Spinal cord (tissue), 10 donors: Measurements from ENCODE around the gene POLR1A. TPM values are rescaled to one million over a fixed set of nuclear protein-coding genes. Genes with fewer than 3 reads are reported as not detected.

ENCODE experiments used
- DNase-seq, 6 donors: peaks; one replicate each; pipeline versions ENCODE4 v3.0.0 to v3.0.0-alpha.2; 2013 to 2015; ENCODE audit warnings: low spot score in 6 of 6, low read depth in 4 of 6
- H3K27ac ChIP-seq: one replicate; pipeline ENCODE4 v1.5.1; 2013; ENCODE audit warnings: low read depth, low read length, control low read depth
- H3K27me3 ChIP-seq: one replicate; pipeline ENCODE4 v1.6.1; 2013; ENCODE audit warnings: low read length; ENCODE audit not compliant: control insufficient read depth, insufficient read depth
- H3K36me3 ChIP-seq: one replicate; pipeline ENCODE4 v1.6.1; 2013; ENCODE audit warnings: low read length; ENCODE audit not compliant: control insufficient read depth, insufficient read depth
- H3K4me1 ChIP-seq: one replicate; pipeline ENCODE4 v1.6.1; 2013; ENCODE audit warnings: low read length; ENCODE audit not compliant: control insufficient read depth, insufficient read depth
- H3K4me3 ChIP-seq: one replicate; pipeline ENCODE4 v1.5.1; 2013; ENCODE audit warnings: low read depth, low read length, control low read depth
- H3K9me3 ChIP-seq: one replicate; pipeline ENCODE4 v1.6.1; 2013; ENCODE audit warnings: low read length; ENCODE audit not compliant: control insufficient read depth, insufficient read depth
- WGBS: methylation state at CpG from one replicate; pipeline ENCODE4 v1.1.5; 2013; ENCODE audit warnings: missing lambda C conversion rate; ENCODE audit not compliant: insufficient coverage; 5-methylcytosine and 5-hydroxymethylcytosine counted together
- long read RNA-seq, 4 donors: transcript quantifications; one replicate each; lab custom pipeline, GENCODE V29; 2026
- polyA plus RNA-seq, 2 donors: library from polyadenylated mRNA; unstranded; fragments of 120-200 nt; gene quantifications; one replicate each; pipeline ENCODE4 v1.2.1, GENCODE V29; 2013; ENCODE audit not compliant: insufficient read length in 2 of 2
- total RNA-seq, 2 donors: library from RNA; depleted of rRNA in 1 of 2; stranded (reverse); fragments of 120-200 nt in 1 of 2; fragments of >200 nt in 1 of 2; gene quantifications; one replicate each; pipeline versions ENCODE4 v1.2.3 to v1.2.4, GENCODE V29; 2013 to 2014
- donor health status: healthy.

Gene POLR1A
- total RNA-seq (10 to 100 TPM; 11.1 to 16.5 TPM), polyA plus RNA-seq (10 to 100 TPM; 18.8 to 22.4 TPM)
- long read RNA-seq, donor 1: 0 reads
- long read RNA-seq, donor 2: 0 reads
- long read RNA-seq, donor 3: 0 reads
- long read RNA-seq, donor 4: 0 reads

DNA sequence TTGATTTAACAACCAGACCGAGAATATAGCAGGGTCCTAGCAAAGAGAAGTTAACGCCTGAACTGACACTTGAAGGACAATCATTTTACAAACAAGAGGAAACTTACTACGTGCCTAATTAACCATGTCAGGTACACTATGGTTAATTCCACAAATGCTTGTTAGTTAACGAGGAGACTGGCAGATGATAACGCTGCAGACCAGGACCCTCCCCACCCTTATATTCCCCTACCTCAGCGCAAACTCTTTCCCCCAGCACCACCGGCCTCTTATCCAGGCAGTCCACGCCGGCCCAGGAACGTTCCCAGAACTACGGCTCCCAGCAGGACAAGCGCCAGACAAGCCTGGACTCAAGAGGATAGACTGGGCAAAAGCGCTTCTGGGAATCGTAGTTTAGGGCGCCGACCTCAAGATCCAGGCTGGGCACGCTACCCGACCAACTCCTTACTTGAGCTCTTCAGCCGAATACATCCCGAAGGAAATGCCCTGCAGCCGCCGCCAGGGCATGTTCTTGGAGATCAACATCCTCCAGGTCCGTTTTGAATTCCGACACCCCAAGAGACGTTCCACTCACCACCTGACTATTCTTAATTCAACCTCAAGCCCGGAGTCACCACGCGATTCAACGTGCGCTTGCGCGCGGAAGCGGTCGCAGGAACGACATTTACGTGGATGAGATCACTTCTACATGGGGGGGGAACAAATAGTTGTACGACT, at the start of gene POLR1A:
Gene POLR1A (minus strand): TSS at position 635 of the 717 bp plus-strand sequence. CDS start 110 bp downstream, at position 525.
- Histone ChIP-seq H3K27ac (peak within 1 kb of the TSS; percentile 76), H3K27me3 (no peaks in the 10 kb centered on the region), H3K9me3 (no peaks in the 10 kb centered on the region), H3K4me3 (peak within 1 kb of the TSS; percentile 99), H3K4me1 (peaks cover 4% of the 10 kb centered on the region), H3K36me3 (peaks cover 9% of the 10 kb centered on the region)
- 0% methylated on average over 22 of the region's 38 CpGs for WGBS
- peak; percentile 87 to 99 (median 96) for DNase-seq

GRCh38 chr2:86150502-86150901, 44.8 kb upstream of the POLR1A start:
- H3K4me1 ChIP-seq: no peaks in the 10 kb centered on the region
- no peak overlapping the region for H3K4me3 ChIP-seq
- H3K36me3 ChIP-seq: peaks cover 35% of the 10 kb centered on the region
- no peak overlapping the region for H3K27ac ChIP-seq
- DNase-seq: no peak
- 100% methylated on average over 1 of the region's 2 CpGs for WGBS
- no peaks in the 10 kb centered on the region for H3K27me3 ChIP-seq
- no peaks in the 10 kb centered on the region for H3K9me3 ChIP-seq

DNA sequence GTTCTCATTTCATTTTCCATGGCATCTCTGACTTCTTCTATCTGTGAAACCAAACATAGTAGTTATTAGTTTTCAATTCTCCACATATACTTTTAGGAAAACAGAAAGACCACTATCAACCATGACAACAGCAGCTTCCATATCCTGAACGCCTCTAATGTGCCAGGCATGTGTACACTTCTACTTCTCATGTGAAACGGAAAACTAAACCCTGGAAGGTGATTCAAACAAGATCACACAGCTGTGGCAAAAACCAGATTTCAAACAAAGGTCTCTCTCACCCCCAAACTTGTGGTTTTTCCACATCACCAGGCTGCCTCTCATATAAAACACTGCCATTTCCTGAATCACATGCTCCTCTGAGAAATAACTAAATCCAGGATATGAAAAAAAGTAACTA, 42.1 kb upstream of the POLR1A start:
- no peak for DNase-seq
- WGBS: 92% methylated on average over 2 of the region's 2 CpGs
- Histone ChIP-seq H3K36me3 (peaks cover 48% of the 10 kb centered on the region), H3K4me3 (no peak overlapping the region), H3K27me3 (no peaks in the 10 kb centered on the region), H3K9me3 (no peaks in the 10 kb centered on the region), H3K4me1 (no peaks in the 10 kb centered on the region), H3K27ac (no peak overlapping the region)

- peaks cover 50% of the 10 kb centered on the region for H3K36me3 ChIP-seq
- WGBS: 94% methylated on average over 10 of the region's 14 CpGs
- DNase-seq: no peak
- H3K27me3 ChIP-seq: no peaks in the 10 kb centered on the region
- no peaks in the 10 kb centered on the region for H3K4me1 ChIP-seq
- no peaks in the 10 kb centered on the region for H3K9me3 ChIP-seq
- H3K27ac ChIP-seq: no peak overlapping the region
- no peak overlapping the region for H3K4me3 ChIP-seq
These were observed 38.4 kb upstream of the POLR1A start for GRCh38 chr2:86143926-86144685.

DNA sequence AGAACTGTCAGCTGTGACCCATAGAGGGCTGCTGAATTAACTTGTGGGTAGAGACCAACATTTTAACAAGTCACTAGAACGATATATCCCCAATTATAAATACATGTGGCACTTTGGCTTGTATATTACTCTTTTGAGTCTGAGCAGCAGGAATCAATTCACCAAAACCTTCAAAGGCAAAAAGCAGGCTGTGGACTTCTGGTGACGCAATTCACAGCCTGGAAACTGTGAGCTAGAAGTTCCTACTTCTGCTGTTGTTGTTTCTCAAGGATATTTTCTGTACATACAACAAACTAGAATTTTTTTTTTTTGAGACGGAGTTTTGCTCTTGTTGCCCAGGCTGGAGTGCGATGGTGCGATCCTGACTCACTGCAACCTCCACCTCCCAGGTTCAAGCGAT, 37.6 kb upstream of the POLR1A start:
- no peak for DNase-seq
- H3K9me3 ChIP-seq: no peaks in the 10 kb centered on the region
- H3K4me1 ChIP-seq: no peaks in the 10 kb centered on the region
- peaks cover 51% of the 10 kb centered on the region for H3K36me3 ChIP-seq
- 100% methylated on average over 2 of the region's 6 CpGs for WGBS
- H3K27ac ChIP-seq: no peak overlapping the region
- H3K4me3 ChIP-seq: no peak overlapping the region
- H3K27me3 ChIP-seq: no peaks in the 10 kb centered on the region

- no peaks in the 10 kb centered on the region for H3K9me3 ChIP-seq
- H3K4me1 ChIP-seq: no peaks in the 10 kb centered on the region
- no peak overlapping the region for H3K4me3 ChIP-seq
- DNase-seq: no peak
- H3K36me3 ChIP-seq: peaks cover 50% of the 10 kb centered on the region
- no peaks in the 10 kb centered on the region for H3K27me3 ChIP-seq
- H3K27ac ChIP-seq: no peak overlapping the region
- WGBS: no CpG with 5 or more reads among the region's 3 CpGs
These were observed 37.0 kb upstream of the POLR1A start for GRCh38 chr2:86142436-86143257.

GRCh38 chr2:86140969-86141392, 35.3 kb upstream of the POLR1A start:
- no peaks in the 10 kb centered on the region for H3K4me1 ChIP-seq
- peaks cover 47% of the 10 kb centered on the region for H3K36me3 ChIP-seq
- H3K27ac ChIP-seq: no peak overlapping the region
- no peaks in the 10 kb centered on the region for H3K9me3 ChIP-seq
- 60% methylated on average over 1 of the region's 4 CpGs for WGBS
- no peak overlapping the region for H3K4me3 ChIP-seq
- H3K27me3 ChIP-seq: no peaks in the 10 kb centered on the region
- no peak for DNase-seq

GRCh38 chr2:86139981-86140380, 34.3 kb upstream of the POLR1A start:
- no peak overlapping the region for H3K4me3 ChIP-seq
- no peak for DNase-seq
- WGBS: no CpG with 5 or more reads among the region's 4 CpGs
- peaks cover 49% of the 10 kb centered on the region for H3K36me3 ChIP-seq
- no peaks in the 10 kb centered on the region for H3K9me3 ChIP-seq
- no peak overlapping the region for H3K27ac ChIP-seq
- H3K27me3 ChIP-seq: no peaks in the 10 kb centered on the region
- H3K4me1 ChIP-seq: no peaks in the 10 kb centered on the region
